AG08396 (cell line): ENCODE results near the gene RPH3AL.
A peak's percentile ranks its signal among the peaks of the same experiment; 100 is the strongest.
"Not testable (repeated sequence)": the region's sequence is repeated elsewhere in the genome, so short reads cannot be mapped to it uniquely, and the experiment has no call there.

Source experiments
- DNase-seq: peaks from one replicate; pipeline ENCODE4 v3.0.0; 2012; ENCODE audit warnings: low spot score, mixed read lengths

Gene RPH3AL

DNA sequence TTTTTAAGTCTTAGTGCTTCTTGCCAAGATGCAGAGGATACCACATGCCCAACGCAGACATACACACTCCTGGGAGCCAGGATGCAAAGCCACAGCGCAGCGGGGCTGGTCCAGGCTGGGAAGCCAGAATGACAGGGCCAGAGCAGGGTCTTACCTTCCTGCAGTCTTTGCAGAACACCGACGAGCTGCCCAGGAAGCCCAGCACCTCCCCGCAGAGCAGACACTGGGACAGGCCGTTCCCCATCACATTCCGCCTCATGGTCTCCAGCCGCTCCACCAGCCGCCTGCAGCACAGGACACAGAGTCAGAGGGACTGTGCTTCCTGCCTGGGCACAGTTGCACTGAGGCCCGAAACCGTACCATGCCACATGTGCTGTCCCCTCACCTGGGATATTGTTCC, 33.3 kb downstream of the RPH3AL start:
- DNase-seq = no peak

GRCh38 chr17:317070-317469, 35.5 kb downstream of the RPH3AL start:
- not testable (repeated sequence) for DNase-seq

GRCh38 chr17:315399-315798, 37.2 kb downstream of the RPH3AL start:
- DNase-seq = not testable (repeated sequence)

DNA sequence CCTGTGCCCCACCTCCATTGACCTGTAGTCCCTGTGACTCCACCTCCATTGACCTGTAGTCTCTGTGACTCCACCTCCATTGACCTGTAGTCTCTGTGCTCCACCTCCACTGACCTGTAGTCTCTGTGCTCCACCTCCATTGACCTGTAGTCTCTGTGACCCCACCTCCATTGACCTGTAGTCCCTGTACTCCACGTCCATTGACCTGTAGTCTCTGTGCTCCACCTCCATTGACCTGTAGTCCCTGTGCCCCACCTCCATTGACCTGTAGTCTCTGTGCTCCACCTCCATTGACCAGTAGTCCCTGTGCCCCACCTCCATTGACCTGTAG, 38.0 kb downstream of the RPH3AL start:
- DNase-seq = not testable (repeated sequence)

- no peak for DNase-seq
These were observed 38.5 kb downstream of the RPH3AL start for GRCh38 chr17:313911-314613.

GRCh38 chr17:313231-313630, 39.4 kb downstream of the RPH3AL start:
- no peak for DNase-seq

DNA sequence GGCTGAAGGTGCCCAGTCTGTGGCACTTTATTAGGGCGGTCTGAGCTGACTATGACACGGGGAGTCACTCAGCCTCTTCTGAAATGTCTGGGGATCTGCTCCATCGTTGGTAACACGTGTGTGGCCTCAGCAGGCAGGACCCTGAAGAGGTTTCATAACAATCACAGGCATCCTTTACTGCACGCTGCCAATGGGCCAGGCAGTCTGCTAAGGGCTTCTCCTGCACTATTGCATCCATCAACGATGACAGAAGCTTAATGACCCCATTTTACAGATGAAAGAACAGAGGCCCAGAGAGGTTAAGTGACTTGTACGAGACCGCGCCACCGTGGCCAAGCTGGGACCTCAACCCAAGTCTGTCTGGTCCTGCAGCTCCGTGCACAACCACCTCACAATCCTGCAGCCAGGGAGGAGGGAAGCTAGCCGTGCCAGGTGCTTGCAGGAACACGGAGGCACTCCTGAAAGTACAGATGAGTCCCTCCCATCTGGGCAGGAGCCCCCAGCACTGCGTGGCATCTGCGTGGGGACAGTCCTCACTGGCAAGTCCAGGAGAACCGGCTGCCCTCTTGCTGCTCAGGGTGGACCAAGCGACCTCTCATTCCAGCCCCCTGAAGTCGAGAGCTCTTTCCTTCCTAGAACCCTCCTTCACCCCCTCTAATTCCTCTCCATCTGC, 40.0 kb downstream of the RPH3AL start:
- DNase-seq = no peak

DNA sequence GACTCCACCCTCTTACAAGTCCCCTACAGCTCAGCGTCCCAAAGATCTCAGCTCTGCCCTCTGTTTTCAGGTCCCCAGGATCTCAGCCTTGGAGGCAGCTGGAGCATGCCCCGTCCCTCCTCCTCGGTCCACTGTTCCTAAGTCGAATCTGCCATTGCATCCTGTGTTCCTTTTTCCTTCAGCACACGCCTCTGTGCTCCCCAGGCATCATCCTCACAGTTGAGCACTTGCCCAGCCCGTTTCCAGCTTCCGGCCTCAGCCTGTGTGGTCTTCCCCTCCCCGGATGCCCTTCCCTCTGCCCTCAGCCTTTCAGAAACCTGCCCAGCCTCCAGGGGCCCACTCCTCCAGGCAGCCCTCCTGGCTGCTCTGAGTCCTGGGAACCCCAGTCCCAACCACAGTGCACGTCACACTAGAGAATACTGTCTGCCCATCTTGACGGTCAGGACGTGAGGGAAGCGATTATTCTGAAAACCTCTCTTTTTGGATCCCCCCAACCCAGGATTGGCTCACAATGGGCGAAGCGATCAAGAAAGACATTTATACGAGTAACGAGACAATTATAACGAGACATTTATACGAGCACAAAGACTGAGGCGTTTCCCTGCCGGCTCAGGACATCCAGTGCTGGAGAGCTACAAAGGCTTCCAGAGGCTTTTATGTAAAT, 41.4 kb downstream of the RPH3AL start:
- no peak for DNase-seq

GRCh38 chr17:310111-311010, 42.2 kb downstream of the RPH3AL start:
- no peak for DNase-seq

GRCh38 chr17:309361-309888, 43.2 kb downstream of the RPH3AL start:
- DNase-seq = no peak

DNA sequence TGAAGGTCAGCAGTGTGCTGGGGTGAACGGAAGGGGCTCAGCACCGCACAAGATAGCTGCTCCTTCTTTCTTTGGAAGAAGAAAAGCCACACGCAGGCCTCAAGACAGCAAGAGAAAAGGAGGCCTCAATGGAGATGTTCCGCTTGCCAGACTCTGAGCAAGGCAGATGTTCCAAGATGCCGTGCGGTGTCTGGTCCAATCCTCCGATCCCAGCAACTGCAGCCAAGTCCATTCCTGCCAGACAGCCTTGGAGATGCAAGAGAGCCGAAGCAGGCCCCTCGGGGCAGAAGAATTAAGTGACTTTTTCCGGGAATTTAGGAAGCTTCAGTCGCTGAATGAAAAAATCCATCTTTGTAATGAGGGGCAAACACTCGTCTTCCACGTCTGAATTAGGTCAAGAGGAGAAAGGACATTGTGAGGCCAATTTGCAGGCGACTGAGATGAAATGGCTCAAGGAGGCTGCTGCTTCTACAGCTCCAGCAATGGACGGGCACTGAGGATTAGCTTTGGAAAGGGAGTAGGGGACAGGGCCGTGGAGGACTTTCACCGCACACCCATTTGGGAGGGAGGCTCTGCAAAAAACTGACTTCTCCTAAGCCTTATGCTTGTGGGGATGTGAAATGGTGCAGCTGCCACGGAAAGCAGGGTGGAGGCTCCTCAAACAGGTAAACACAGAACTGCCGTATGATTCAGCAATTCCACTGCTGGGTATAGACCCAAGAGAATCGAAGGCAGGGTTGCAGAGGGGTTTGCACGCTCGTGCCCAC, 44.7 kb downstream of the RPH3AL start:
- DNase-seq = no peak

GRCh38 chr17:307295-307691, 45.3 kb downstream of the RPH3AL start:
- DNase-seq = no peak

- DNase-seq = no peak
These were observed 45.9 kb downstream of the RPH3AL start for GRCh38 chr17:306536-307294.

DNA sequence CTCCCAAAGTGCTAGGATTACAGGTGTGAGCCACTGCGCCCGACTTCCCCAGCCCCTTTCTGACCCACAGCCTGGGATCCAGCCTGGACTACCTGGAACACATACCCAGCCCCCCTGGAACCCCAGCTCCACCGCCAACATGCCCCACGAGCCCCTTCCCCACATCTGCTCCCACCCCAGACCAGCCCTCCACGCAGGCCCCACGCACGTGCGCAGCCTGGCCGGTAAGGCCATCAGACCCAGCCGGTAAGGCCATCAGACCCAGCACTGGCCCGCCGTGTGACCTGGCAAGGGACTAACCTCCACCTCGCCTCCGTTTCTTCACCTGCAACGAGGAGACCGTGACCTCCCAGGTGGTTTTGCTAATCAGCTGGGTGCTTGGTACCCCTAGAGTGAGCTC, 46.5 kb downstream of the RPH3AL start:
- no peak for DNase-seq

DNA sequence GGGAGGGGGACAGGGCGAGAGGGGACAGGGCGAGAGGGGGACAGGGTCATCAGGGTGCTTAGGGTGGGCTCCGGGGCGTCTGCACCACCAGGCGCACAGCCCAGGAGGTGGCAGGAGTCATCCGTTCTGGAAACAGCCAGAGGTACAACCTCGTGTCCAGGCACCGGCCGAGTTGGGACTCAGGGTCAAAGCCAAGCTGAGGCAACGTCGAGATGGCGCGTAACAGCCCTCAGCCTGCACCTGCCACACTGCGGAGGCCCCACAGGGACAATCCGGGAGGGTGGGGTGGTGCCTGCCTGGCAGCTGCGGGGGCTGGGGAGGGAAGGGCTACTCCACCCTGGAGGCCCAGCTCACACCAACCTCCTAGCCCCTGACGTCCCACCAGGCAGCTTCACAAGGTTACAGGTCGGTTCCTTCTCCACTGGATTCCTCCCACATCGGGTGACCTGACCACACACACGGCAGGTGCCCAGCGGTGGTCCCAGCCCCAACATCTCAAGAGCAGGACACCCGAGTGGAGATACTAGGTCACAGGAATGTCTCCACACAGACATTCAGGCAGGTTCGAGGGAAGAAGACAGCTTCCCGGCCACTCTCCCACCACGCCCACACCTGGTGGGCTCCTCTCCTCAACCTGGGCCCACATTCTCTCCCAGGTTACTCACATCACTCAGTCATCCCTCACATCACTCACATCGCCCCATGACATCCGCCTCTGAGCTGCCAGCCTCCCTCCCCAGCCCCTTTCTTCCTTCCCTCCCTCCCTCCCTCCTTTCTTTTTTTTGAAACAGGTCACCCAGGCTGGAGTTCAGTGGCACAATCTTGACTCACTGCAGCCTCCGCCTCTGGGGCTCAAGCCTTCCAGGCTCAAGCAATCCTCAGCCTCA, 47.3 kb downstream of the RPH3AL start:
- DNase-seq = no peak

- DNase-seq = no peak
These were observed 48.1 kb downstream of the RPH3AL start for GRCh38 chr17:304461-304860.

GRCh38 chr17:303168-303567, 49.4 kb downstream of the RPH3AL start:
- no peak for DNase-seq

GRCh38 chr17:302300-302698, 50.3 kb downstream of the RPH3AL start:
- no peak for DNase-seq

GRCh38 chr17:301681-302299, 50.8 kb downstream of the RPH3AL start:
- DNase-seq = peak; percentile 40
